LNCAP (cell line): ENCODE results near the gene MZB1.

Source experiments
- CTCF ChIP-seq: fragments of 450-650 bp; IDR thresholded peaks from 2 replicates; pipeline ENCODE4 v1.5.1; 2017; ENCODE audit warnings: mild to moderate bottlenecking

MZB1 gene

DNA sequence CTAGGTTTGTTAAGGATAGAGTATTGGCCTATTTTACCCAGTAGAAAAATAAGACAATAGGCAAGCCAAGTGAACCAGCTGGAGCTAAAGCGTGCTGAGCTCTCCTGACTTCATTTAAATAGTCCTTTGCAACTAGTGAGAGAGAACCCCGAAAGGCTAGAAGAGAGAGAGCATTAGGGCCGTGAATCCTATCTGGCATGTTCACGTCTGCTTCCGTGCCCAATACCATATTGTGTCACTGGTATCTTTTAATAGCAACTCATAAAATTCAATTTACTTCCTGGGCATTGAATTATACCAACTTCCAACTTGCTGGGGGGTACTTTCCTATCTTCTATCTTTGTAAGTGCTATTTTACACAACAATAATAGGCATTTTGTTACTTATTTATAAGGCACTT is 35.8 kb upstream of the MZB1 start:
- no peak for TF ChIP-seq CTCF

GRCh38 chr5:139422307-139422893 is 32.7 kb upstream of the MZB1 start:
- TF ChIP-seq CTCF, result peak; percentile 97

DNA sequence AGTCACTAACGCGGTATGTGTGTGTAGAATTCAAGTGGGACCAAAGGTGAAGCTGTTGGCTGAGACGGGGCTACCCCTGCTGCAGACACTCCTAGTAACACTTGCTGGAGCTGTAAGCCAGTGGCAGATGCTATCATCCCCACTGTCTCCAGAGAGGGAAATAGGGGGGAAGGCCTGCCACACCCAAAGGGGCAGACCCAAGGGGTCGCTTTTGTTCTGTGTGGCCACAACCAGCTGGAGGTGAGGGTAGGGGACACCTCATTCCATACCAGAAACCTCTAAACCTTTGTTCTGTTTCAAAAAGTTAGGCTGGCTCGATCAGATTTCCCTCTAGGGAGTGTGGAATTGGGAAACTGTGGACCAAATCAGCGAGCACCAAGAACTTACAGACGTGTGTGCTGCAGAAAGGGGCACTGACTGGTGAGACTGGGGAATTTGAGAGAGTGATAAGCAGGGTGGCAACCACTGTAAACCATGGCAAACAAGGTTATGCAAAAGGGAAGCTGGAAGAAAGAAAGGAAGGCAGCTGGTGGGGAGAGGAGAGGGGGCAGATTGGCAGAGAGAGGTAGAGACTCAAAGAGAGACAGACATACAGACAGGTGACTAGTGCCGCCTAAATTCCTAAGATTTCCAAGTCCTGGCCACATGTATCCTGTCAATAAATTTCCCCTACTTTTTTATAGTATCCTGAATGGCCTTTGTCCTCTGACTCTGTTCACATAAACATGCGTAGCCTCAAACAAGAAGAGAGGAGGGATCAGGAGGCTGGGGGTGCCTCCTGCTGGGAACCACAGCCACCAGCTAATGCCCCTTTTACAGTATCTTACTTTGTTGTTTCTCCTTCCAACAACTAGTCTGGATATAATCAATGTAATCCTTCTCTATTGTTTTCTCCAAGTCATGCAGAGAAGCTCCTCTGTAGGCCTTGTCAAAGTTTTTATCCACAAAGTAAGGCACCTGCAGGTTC is 29.8 kb upstream of the MZB1 start:
- TF ChIP-seq CTCF, result no peak

- TF ChIP-seq CTCF, result no peak
Measured at GRCh38 chr5:139418793-139419192, 29.1 kb upstream of the MZB1 start.

- TF ChIP-seq CTCF, result no peak
Measured at GRCh38 chr5:139417214-139417613, 27.5 kb upstream of the MZB1 start.

DNA sequence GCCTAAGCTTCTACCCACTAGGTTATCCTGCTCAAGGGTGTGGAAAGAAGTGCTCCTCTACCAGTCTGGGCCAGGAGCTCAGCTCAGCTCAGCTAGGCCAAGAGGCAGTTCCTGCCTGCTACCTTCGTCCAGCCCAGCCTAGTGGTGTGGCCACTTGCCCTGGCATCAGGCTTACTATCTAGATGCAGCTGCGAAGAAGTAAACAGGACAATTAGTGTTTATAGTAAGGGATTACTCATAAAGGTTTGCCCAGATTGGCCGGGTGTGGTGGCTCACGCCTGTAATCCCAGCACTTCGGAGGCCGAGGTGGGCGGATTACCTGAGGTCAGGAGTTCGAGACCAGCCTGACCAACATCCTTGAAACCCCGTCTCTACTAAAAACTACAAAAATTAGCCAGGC is 26.9 kb upstream of the MZB1 start:
- no peak for TF ChIP-seq CTCF

DNA sequence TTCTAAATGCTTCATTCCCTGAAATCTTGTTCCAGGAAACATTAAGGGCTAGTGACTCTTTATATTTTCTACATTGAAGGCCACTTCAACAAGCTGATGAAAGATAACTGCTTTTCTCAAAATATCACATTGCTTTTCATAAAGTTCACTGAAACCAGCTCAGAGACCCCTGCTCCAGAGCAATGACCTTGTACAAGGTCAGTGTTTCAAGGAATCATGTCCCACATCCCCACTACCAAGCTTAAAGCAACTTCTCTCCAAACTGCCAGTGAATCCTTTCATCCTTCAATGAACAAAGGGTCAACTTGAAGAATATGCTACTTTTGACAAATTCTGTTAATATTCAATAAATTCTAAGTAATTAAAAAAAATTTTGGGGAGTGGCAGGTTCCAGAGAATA is 26.2 kb upstream of the MZB1 start:
- TF ChIP-seq CTCF, result no peak
